OCI-LY3 (cell line): ENCODE data around the gene DNM3.

Experiments used
- H2AFZ ChIP-seq: fragments of 200-600, 300-600 bp; shearing (Covaris generic); 2 replicates; pipeline ENCODE4 v1.6.0; 2014; ENCODE audit warnings: antibody characterized with exemption, low read depth, low read length
- H3K27ac ChIP-seq: fragments of 200-600, 300-600 bp; sonication (generic); 2 replicates; pipeline ENCODE4 v1.5.1; 2014; ENCODE audit warnings: mild to moderate bottlenecking, low read length, moderate library complexity, mixed read lengths
- H3K27me3 ChIP-seq: fragments of 200-600, 300-600 bp; sonication (generic); 2 replicates; pipeline ENCODE4 v1.6.1; 2014; ENCODE audit warnings: low read depth, low read length, mixed read lengths
- H3K36me3 ChIP-seq: fragments of 200-600, 300-600 bp; sonication (generic); replicated peaks from 2 replicates; pipeline ENCODE3; 2014; ENCODE audit warnings: low read depth, low read length, mixed read lengths
- H3K4me1 ChIP-seq: fragments of 300-600, 200-600 bp; sonication (generic); 2 replicates; pipeline ENCODE4 v1.6.1; 2014; ENCODE audit warnings: low read length, mixed read lengths
- H3K4me2 ChIP-seq: fragments of 200-600, 300-600 bp; sonication (generic); 2 replicates; pipeline ENCODE4 v1.6.1; 2014; ENCODE audit warnings: low read length, mixed read lengths
- H3K4me3 ChIP-seq: fragments of 300-600, 200-600 bp; sonication (generic); 2 replicates; pipeline ENCODE4 v1.5.1; 2014; ENCODE audit warnings: antibody characterized with exemption, mild to moderate bottlenecking, low read length, moderate library complexity
- H3K79me2 ChIP-seq: fragments of 300-600, 200-600 bp; shearing (Covaris generic); 2 replicates; pipeline ENCODE4 v1.6.1; 2014; ENCODE audit warnings: mild to moderate bottlenecking, low read length, mixed read lengths
- H3K9ac ChIP-seq: fragments of 300-600, 200-600 bp; shearing (Covaris generic); 2 replicates; pipeline ENCODE4 v1.6.0; 2014; ENCODE audit warnings: mild to moderate bottlenecking, low read length, moderate library complexity
- H3K9me3 ChIP-seq: fragments of 200-600, 300-600 bp; shearing (Covaris generic); 2 replicates; pipeline ENCODE4 v1.6.1; 2014; ENCODE audit warnings: low read length, mixed read lengths; ENCODE audit not compliant: insufficient read depth
- H4K20me1 ChIP-seq: fragments of 200-600, 300-600 bp; sonication (generic); 2 replicates; pipeline ENCODE4 v1.6.1; 2016; ENCODE audit warnings: low read length, mixed read lengths; ENCODE audit not compliant: insufficient read depth
- EZH2phosphoT487 ChIP-seq: fragments of 200-600 bp; shearing (Covaris generic); IDR thresholded peaks from 2 replicates; pipeline ENCODE4 v1.6.1; 2018; ENCODE audit warnings: antibody characterized with exemption, mixed run types, low read depth
- TF ChIP-seq, protein P1 (sequence below): fragments of 200-600, 300-600 bp; sonication (generic); IDR thresholded peaks from 2 replicates; pipeline ENCODE4 v1.5.1; 2014; ENCODE audit warnings: antibody characterized with exemption, low read length, low read depth

The DNM3 gene

DNA sequence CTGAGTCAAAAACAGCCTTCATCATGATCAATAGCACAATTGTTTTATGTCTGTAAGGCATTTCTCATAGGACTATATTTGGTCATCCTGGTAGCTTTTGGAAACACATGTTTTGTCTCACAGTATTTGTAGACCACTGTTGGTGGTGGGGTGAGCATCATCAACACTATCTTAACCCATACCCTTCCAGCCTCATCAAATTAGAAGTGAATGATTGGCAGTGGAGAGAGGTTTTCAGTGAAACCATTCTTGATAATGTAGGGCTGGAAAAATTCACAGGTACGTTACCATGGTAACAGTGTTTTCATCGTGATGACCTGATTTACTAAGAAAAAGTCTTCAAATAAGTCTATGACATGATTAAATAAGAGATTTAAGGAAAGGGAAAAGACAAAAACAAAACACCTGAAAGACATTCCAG is 533.9 kb downstream of the DNM3 start:
- Histone ChIP-seq H4K20me1 (no peaks in the 10 kb centered on the region), H2AFZ (no peak overlapping the region), H3K9ac (no peak overlapping the region), H3K4me2 (no peak overlapping the region), H3K4me3 (no peak overlapping the region), H3K79me2 (no peaks in the 10 kb centered on the region), H3K4me1 (peaks cover 23% of the 10 kb centered on the region), H3K36me3 (peaks cover 6% of the 10 kb centered on the region), H3K27me3 (no peaks in the 10 kb centered on the region), H3K27ac (no peak overlapping the region), H3K9me3 (no peaks in the 10 kb centered on the region)
- no peak for TF ChIP-seq EZH2phosphoT487
- TF ChIP-seq, protein P1, sequence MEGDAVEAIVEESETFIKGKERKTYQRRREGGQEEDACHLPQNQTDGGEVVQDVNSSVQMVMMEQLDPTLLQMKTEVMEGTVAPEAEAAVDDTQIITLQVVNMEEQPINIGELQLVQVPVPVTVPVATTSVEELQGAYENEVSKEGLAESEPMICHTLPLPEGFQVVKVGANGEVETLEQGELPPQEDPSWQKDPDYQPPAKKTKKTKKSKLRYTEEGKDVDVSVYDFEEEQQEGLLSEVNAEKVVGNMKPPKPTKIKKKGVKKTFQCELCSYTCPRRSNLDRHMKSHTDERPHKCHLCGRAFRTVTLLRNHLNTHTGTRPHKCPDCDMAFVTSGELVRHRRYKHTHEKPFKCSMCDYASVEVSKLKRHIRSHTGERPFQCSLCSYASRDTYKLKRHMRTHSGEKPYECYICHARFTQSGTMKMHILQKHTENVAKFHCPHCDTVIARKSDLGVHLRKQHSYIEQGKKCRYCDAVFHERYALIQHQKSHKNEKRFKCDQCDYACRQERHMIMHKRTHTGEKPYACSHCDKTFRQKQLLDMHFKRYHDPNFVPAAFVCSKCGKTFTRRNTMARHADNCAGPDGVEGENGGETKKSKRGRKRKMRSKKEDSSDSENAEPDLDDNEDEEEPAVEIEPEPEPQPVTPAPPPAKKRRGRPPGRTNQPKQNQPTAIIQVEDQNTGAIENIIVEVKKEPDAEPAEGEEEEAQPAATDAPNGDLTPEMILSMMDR, result no peak

DNA sequence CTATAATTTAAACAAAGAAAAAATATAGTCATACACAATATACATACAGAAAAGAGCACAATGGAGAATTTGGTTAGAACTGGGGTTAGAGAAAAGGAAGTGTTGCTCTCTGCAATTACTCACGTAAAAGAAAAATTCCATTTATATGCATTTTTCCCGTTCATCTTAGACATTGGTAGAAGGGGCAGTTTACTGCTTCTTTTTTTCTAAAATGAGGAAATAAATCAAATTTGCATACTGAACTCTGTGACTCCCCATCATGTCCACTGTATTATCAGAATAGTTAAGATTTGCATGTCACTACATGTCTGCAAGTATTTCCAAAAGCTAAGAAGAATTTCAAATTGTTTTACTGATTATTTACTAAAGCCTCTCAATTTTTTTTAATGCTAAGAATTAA is 535.1 kb downstream of the DNM3 start:
- Histone ChIP-seq H3K36me3 (peaks cover 6% of the 10 kb centered on the region), H3K4me3 (no peak overlapping the region), H4K20me1 (no peaks in the 10 kb centered on the region), H2AFZ (no peak overlapping the region), H3K4me1 (peaks cover 33% of the 10 kb centered on the region), H3K27ac (no peak overlapping the region), H3K27me3 (no peaks in the 10 kb centered on the region), H3K9ac (no peak overlapping the region), H3K9me3 (no peaks in the 10 kb centered on the region), H3K79me2 (no peaks in the 10 kb centered on the region), H3K4me2 (peak overlapping the region; percentile 8)
- TF ChIP-seq, protein P1, result no peak
- no peak for TF ChIP-seq EZH2phosphoT487

DNA sequence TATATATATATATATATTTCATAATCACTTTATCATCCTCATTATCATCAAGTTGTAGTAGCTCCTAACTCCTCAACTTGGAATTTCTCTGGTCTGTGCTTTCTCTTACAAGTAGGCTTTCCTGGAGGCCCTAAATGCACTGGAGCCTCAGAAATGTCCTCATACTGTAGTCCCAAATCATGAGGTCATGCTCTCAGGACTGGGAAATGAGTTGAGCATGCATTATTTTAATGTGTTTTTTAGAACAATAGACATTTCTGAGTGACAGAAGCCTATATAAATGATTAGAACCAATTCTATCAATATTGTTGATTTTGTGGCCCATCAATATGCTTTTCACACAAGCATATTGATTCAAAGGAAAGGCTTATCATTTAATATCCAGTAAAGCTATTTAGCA is 536.3 kb downstream of the DNM3 start:
- H3K79me2 ChIP-seq, result no peaks in the 10 kb centered on the region
- no peak overlapping the region for H3K27ac ChIP-seq
- no peak overlapping the region for H3K9ac ChIP-seq
- H4K20me1 ChIP-seq, result no peaks in the 10 kb centered on the region
- H3K9me3 ChIP-seq, result no peaks in the 10 kb centered on the region
- no peak overlapping the region for H3K4me3 ChIP-seq
- no peak overlapping the region for H3K4me2 ChIP-seq
- TF ChIP-seq, protein P1, result no peak
- no peak for TF ChIP-seq EZH2phosphoT487
- H3K4me1 ChIP-seq, result peaks cover 45% of the 10 kb centered on the region
- no peak overlapping the region for H2AFZ ChIP-seq
- H3K36me3 ChIP-seq, result peaks cover 6% of the 10 kb centered on the region
- H3K27me3 ChIP-seq, result no peaks in the 10 kb centered on the region

DNA sequence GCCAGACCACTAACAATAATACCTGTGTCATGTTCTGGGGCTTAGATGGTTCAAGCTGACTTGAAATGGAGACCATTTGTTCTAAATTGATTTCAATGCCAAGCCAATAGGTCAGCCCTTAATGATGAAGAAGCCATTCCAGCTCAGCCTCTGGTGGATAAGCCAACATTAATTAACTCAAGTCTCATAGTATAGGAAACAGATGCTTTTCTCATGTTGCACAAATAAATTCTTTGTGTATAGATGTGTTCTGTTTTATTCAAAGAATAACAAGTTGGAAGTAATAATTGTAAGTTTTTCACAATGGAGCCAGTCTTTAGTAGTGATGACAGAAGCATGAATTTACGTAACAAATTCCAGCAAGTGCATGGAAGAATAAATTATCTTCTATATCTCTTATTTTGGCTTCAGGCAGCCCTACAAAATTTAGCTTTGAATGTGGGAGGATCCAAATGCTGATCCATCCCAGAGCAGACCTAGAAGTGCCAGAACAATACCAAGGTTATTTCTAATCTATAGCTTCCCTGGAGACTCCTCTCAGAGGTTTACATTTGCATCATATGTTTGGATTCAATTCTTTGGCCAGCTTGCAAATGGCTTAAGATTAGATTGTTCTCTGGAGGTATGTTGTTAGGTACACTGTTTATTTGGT is 536.9 kb downstream of the DNM3 start:
- no peaks in the 10 kb centered on the region for H3K79me2 ChIP-seq
- no peak overlapping the region for H2AFZ ChIP-seq
- no peaks in the 10 kb centered on the region for H3K9me3 ChIP-seq
- no peak overlapping the region for H3K4me2 ChIP-seq
- H3K36me3 ChIP-seq, result peaks cover 6% of the 10 kb centered on the region
- no peak overlapping the region for H3K9ac ChIP-seq
- no peaks in the 10 kb centered on the region for H4K20me1 ChIP-seq
- H3K4me3 ChIP-seq, result no peak overlapping the region
- TF ChIP-seq EZH2phosphoT487, result no peak
- TF ChIP-seq, protein P1, result no peak
- peaks cover 51% of the 10 kb centered on the region for H3K4me1 ChIP-seq
- H3K27ac ChIP-seq, result no peak overlapping the region
- no peaks in the 10 kb centered on the region for H3K27me3 ChIP-seq
